NCI-H526 treated with DMSO at 0.1 percent for 48 hours (cell line): ENCODE measurements around the gene GAL3ST2.
"Not testable (repeated sequence)": the region's sequence is repeated elsewhere in the genome, so short reads cannot be mapped to it uniquely, and the experiment has no call there.

ENCODE experiments used
- DNase-seq: peaks from one replicate; lab custom pipeline; 2025; lab: John Stamatoyannopoulos, UW

The GAL3ST2 gene

DNA sequence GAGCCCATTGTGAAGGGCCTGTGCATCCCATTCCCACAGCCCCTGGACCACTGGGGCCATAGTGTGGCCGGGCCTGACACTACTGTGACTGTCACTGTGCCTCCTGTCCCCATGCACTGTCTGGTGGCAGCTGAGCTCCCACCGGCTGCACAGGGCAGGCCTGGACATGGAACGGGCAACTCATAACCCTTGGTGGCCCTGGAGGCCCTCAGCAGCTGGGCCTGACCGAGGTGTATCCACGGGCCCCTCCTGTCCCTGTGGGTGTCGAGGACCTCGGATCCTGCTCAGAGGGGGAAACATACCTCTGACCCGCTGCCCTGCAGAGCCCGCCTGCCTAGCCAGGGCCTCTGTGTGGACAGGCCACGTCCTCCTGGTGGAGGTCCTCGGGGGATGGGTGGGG lies 7.8 kb upstream of the GAL3ST2 start:
- DNase-seq: no peak

DNA sequence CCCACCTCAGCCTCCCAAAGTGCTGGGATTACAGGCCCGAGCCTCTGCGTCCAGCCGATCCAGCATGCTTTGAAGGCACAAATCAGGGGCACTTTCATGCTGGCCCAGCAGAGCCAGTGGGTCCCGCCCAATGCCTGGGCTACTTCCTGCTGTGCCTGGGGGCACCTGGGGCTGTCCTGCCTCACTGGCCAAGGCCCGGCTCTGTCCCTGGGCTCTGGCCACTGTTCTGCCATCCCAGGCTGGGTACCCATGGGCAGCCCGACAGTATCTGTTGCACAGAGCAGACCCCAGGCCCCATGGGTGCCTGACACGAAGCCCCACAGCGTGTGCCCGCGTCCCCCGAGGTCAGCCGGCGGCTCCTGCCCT lies 6.8 kb upstream of the GAL3ST2 start:
- DNase-seq: no peak

DNA sequence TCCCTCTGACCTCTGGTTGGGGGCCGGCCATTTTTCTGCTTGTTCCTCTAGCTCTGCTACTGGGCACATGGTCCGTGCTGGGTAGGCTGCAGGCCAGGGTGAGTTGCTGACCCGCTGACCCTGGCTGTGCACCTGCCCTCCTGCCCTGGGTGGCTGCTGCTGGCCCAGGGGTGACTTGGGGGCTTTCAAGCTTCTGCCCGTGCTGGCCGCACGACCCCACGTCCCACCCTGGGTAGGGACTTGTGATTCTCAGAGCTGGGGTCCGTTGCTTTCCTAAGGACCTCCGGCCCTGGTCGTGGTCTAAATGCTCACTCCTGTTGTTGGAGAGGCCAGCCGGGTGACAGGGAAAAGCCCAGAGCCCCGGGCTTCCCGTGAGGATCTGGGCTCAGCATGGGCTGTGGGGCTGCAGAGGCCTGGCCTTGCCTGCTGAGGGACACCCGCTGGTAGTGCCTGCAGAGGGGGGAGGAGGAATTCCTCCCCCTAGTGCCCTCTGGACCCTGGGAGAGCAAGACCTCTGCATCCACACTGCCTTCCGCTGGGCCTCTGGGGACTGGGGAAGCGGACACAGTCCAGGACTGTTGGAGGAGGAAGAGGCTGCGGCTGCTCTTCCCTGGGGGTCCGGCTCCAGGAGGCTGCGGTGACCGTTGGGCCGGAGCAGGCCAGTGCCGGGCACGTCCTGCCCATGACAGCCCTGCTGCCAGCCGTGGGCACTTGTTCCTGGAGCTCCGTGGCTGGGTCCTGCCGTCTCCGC lies 6.3 kb upstream of the GAL3ST2 start:
- DNase-seq: no peak

DNA sequence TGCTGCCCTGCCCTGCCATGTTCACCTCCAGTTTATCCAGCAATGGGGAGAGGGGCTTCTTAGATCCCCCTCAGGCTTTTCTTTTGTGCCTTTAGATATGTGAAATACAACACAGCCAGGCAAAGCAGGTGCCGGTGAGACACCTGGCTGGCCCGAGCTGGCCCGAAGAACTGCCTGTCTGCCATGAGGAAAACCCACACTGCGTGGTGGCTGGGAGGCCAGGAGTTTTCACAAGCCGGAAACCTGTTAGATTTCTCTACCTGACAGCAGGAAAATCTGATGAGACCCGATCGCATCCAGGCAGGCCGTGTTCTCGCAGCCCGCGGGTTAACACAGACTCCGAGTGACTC lies 5.7 kb upstream of the GAL3ST2 start:
- DNase-seq: no peak

DNA sequence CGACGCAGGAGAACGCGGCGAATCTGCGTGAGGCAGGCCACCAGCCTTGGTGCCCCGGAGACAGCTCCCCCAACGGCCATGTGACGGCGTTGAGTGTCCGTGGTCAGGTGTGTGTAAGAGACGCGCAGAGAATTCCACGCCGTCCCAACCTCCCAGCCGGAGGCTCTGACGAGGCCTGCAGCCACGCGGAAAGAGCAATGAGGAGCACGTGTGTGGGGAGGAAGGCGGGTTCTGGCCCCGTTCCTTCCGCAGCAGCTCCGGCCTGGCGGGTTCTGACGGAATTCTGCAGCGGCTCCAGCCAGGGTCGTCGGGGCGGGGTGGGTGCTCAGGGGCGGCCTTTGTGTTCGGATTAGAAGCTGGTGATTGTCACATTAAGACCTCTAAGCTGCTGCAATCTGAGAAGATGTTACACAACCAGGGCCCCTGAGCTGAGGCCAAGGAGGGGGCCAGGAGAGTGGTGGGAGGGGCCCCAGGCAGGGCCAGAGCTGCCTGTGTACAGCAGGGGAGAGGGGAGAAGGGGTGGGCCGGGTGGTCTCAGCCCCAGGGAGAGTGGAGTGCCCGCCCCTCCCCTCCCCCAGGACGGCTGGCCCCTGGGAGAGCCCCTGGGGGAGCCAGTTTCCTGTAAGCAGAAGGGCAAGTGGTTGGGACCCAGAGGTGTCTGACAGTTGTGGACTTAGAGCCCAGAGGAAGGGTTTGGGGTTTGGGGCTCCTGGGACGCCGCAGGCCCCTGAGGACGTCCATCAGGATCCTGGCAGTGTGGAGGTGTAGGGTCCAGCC lies 5.1 kb upstream of the GAL3ST2 start:
- no peak for DNase-seq

DNA sequence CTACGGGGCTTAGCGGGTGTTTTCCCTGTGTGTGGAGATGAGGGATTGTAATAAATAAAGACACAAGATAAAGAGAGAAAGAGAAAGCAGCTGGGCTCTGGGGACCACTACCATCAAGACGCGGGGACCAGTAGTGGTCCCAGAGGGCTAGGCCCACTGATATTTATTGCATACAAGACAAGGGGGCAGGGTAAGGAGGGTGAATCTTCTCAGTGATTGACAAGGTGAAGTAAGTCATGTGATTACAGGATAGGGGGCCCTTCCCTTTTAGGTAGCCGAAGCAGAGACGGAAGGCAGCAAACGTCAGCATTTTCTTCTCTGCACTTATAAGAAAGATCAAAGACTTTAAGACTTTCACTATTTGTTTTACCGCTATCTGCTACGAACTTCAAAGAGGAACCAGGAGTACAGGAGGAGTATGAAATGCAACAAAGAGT lies 4.5 kb upstream of the GAL3ST2 start:
- no peak for DNase-seq

DNA sequence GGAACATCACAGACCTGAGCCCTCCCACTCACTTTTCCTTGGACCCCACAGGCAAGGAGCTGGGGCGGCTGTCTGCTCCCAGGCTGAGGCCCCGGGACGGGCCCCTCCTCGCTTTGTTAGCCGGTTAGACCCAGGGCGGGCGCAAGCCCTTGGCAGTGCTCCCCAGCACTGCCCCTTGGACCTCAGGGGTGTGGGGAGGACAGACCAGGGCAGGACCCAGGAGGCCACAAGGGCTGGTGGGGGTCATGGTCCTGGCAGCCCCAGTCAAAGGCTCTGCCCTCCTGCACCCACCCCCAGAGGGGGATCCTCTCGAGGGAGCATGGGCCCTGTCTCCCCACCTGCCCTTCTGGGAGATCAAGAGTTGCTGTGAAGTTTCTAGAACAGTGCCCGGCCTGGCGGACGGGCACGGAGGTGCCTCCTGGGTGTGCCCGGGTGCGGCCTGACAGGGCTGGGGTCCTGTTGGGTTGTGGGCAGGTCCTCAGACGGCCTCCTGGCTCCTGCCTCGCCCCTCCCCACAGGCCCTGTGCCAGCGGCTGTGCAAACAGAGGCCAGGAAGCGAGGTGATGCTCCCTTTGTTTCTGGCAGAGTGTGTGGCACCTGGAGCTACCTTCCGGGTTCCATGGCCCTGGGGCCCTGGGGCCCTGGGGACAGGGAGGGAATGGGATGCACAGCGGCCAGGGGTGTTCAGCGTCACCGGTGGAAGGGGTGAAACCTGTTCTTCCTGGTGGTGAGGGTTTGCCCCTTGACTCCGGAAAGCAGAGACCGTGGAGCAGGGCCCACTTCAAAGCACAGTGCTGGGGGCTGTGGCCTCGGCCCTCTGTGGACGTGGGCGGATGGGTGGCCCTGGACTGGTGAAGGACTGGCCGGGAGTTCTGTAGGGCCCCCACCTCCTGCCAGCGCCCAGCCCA lies 2.9 kb upstream of the GAL3ST2 start:
- DNase-seq: no peak

DNA sequence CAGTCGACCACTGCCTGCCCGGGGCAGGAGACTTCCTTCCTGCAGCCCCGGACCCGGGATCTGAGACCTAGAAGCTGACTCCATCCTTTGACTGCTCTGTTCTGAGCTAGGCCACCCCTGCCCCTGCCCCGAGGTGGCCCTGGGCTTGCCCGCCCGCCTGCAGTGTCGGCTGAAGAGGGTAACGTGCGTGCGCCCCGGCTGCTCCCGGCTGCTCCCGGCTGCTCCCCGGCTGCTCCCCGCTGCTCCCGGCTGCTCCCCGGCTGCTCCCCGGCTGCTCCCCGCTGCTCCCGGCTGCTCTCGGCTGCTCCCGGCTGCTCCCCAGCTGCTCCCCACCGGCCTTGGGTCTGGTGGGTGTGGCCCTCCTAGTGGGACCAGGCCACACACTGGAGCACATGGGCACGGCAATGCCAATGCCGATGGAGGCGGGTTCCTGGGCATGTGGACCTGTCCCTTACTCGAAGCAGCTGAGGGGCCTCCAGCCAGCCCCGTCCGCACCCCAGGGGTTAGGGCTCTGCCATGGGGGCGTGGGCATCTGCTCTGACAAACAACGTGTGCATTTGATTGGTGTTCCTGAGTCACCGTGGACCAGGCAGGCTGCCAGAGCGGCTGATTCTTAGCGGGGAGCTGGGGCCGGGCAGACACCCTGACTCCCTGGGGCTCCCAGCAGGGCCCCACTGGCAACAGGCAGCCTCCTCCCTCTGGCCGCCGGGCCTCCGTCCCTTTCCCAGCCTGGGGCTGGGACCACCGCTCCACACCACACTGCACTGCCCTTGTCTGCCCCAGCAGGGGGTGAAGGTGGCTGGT lies 2.0 kb upstream of the GAL3ST2 start:
- DNase-seq: no peak

DNA sequence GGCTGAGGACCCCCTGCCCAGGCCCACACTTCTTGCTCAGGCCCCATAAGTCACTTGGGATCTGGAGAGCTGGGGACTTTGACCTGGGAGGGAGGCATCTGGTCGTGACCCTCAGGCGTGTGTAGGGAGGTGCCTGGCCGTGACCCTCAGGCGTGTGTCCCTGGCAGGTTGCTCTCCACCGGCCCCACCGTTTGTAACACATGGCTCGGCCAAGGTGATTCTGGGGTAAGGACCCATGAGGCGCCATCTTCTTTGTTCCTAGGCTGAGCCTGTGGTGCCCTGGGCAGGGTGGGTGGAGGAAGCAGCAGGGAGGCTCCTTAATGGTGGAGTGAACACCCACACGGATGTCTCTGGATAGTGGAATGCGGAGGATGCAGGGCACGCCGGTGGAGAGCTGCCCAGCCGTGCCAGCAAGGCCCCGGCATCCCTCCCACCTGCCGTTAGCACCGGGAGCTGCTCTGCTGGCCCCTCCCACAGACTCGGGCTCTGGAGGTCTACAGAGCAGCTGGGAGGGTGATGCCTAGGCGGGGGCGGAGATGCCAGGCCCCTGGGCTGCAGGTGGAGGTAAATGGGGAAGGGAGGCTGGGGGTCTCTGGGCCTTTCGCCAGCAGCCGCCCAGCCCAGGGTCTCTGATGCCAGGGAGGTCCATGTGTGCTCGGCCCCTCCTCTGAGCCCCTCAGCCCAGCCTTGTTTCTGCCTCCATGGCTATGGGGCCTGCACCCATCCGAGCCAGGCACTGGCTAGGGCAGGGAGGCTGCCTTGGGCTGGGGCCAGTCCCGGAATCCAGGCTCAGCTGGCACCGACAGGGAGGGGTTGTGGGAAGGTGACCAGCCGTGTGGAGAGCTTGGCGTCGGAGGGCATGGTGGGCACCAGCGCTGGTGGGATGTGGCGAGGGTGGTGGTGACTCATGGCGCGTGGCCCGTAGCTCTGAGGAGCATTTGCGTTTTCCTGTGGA lies 1.1 kb upstream of the GAL3ST2 start:
- no peak for DNase-seq

DNA sequence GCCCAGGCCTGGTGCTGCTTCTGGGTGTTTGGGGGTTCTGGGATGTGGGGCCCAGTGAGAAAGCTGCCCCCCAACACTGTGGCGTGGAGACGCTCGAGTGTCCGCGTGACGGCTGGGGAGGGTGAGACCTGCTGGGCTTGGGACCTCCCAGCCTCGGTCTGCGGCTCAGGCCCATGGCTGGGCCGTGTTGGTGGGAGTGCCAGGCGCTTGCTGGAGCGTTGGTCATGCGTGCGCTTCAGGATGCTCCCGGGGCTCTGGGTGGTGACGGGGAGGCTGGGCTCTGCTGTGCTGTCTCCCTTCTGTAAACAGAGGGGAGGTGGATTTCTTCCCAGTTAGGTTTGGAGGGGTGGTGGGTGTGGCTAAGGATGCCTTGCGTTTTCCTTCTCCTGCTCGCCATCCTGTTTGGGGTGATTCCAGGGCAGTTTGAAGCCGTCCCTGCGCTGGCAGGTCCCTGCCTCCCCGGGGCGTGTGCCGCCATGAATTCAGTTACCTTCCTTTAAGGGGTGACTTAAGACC lies 606 bp downstream of the GAL3ST2 start:
- no peak for DNase-seq

DNA sequence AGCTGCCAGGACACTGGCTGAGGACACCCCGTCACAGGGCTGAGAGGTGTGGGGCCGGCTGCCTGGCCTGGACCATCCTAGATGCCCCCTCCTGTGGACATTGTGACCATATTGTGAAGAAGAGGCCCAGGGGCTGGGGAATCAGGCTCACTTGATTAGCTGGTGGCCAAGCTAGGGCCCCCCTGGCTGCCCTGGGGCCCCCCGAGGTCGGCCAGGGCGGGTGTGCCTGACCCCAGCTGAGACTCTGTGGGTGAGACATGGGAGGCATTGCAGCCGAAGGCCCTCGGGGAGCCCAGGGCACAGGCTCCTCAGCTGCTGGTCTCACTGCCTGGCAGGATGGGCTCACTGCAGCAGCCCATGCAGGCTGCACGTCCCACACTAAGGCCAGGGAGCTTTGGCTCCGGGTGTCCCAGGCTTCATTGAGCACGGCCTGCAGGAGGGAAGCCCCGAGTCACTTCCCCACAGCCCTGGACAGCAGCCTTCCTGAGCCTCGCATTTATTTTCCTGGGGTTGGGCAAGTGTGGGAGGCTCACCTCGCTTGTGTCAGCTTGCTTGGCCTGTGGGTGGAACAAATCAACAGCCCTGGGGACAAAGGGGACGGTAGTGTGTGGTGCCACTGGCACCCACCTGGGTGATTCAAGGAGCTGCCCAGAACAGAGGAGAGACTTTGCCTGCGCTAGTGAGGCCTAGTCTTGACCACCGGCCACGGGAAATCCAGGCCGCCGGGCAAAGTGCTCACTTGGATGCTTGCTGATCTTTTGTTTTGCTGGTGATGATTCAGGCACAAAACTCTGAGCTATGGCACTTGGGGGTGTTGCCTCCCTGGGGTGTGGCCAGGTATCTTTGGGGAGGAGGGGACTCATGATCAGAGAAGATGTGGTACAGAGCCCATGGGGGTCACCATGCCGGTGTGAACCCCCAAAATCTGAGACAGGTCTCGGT lies 1.3 kb downstream of the GAL3ST2 start:
- DNase-seq: no peak

DNA sequence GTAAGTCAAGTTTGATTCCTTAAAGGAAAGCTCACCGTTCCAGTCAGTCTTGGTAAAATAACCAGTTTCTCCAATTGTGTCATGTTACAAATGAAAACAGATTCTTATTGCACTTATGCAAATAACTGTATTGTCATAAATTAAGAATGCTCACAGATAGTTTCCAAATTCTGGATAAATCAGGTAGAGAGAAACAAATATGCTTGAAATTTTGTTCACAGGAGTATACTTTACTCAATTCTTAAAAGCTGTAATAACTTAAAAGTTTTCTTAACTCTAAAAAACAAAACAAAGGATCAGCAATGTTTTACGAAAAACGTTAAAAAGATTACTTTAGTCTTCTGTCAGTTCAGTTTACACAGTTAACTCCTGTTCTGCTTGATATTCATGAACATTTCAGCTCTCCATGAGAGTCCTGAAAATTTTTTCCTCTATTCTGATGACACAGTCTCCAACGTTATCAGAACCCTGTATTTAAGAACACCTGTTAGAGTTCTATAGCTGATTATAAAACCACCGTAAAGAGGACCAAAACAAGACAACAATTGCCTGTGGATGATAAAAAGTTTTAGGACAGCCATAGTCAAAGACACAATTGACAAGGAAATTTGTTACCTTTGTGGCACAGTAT lies 4.4 kb downstream of the GAL3ST2 start:
- no peak for DNase-seq

DNA sequence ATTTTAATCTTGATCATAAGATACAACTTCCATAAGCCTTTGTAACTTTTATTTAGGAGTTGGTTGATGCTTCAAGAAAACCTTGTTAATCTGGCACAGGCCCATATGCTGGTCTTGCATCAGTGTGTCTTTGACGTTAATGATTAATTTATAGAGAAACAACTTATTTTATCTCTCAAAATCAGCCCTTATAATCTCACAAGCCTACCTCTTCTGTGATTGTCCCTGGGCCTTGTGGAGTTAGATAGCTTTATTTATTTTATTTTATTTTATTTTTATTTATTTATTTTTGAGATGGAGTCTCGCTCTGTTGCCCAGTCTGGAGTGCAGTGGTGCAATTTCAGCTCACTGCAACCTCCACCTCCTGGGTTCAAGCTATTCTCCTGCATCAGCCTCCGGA lies 5.4 kb downstream of the GAL3ST2 start:
- DNase-seq: not testable (repeated sequence)

DNA sequence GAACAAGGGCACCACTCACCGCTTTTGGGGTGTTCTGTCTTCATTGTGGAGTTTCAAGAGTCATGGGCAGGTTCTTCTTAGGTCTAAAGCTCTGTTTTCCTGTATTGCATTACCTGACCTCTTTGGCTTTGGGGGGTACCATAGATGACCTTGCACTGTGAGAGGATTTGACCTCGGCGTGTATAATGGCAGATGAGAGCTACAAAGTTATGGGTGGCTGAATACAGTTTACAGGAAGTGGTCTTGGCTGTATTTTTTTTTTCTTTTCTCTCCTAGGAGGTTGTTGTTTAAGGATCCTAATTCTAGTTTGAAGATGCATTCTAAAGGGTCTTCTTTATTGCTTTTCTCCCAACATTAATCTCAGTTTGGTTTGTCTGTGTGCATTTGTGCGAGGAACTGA lies 11.5 kb downstream of the GAL3ST2 start:
- no peak for DNase-seq

DNA sequence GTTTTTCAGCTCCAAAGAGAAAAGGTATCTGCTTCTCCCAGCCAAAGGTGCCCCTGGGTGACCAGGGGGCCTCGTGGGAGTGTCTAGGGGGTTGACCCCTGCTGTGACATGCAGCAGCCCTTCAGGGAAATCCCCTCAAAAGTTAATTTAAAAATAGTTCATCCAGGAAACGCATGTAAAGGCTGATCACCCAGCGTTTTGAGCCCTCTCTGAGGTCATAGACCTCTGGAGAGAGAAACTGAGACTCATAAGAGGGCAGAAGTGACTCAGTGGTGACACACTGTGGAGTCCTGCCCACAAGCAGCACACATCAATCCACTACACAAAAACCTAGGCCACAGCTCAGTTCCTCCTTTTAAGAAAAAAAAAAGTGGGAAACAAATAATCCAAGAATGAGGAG lies 11.9 kb downstream of the GAL3ST2 start:
- no peak for DNase-seq

DNA sequence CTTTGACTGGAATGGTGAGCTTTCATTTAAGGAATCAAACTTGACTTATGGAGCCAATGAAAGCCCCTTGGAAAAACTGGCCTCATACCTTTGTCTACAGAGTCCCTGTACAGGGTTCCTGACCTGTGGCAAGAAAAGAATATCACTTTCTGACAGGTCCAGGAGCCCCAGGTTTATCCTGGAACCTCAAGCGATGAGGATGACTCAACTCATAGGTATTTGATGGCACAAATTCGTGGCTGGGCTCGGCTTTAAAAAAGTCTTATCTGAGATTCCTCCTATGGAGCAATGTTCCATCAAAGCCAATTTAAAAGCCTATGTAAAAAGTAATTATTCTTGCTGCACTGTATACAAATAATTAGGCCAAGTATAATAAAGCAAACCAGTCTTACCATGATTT lies 14.8 kb downstream of the GAL3ST2 start:
- not testable (repeated sequence) for DNase-seq

DNA sequence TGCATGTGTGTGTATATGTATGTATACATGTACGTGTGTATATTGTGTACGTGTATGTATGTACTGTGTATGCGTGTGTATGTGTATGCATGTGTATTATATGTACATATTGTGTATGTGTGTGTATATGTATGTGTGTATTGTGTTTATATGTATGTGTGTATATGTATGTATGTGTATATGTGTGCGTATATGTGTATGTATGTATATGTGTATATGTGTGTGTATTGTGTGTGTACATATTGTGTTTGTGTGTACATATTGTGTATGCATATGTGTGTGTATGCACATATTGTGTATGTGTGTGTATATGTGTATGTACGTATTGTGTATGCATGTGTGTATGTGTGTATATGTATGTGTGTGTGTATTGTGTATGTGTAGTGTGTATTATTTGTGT lies 16.8 kb downstream of the GAL3ST2 start:
- DNase-seq: no peak

DNA sequence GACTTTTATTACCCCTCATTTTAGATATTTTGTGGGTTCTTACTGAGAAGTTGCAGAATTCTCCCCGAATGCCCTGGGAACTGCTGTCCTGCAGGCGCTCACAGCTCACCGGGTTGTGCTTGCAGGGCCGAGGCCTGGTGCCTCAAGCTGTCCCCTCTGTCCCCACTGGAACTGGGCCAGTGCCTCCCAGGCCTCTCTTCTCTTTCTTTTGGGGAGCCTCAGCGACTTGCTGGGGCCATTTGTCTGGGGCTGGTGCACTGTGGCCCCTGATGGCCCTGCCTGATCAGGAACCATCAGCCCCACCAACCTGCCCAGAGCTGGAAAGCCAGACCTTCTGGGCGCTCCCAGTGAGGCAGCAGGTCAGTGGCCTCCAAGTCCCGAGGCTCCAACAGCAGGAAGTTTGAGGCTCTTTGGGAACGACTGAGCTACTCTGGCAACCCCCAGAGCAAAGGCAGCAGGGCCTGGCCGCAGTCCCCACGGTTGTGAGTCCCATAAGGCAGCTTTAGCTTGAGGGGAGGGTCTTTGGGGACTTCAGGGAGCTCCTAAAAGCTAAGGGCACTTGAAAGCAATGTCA lies 17.7 kb downstream of the GAL3ST2 start:
- DNase-seq: no peak
